Keratinocyte (primary cell): ENCODE measurements around the gene RANBP6. TPM values are rescaled to one million over a fixed set of nuclear protein-coding genes. Genes with fewer than 3 reads are reported as not detected.

Experiments used
- DNase-seq: peaks from one replicate; pipeline ENCODE4 v3.0.0-alpha.2; 2011; ENCODE audit warnings: low read depth, missing footprints, low spot score
- FAIRE-seq: peaks from 2 replicates; lab custom pipeline; 2011; peaks lifted over from hg19 to GRCh38; lab: Jason Lieb, UNC
- H2AFZ ChIP-seq: 2 replicates; pipeline ENCODE4 v1.6.0; 2012; ENCODE audit warnings: low read length, control low read depth, inconsistent platforms; ENCODE audit not compliant: control insufficient read depth
- H3K27ac ChIP-seq: 2 replicates; pipeline ENCODE4 v1.5.1; 2011; ENCODE audit warnings: low read length; ENCODE audit not compliant: control insufficient read depth, insufficient read depth
- H3K27me3 ChIP-seq: 3 replicates; pipeline ENCODE4 v1.6.0; 2011; ENCODE audit warnings: low read length; ENCODE audit not compliant: control insufficient read depth, insufficient read depth; ENCODE audit errors: extremely low read depth
- H3K36me3 ChIP-seq, 2 experiments: 2 replicates in 1 of 2; 3 replicates in 1 of 2; pipeline ENCODE4 v1.5.1; 2011; ENCODE audit warnings: low read length in 2 of 2, mild to moderate bottlenecking in 1 of 2; ENCODE audit not compliant: control insufficient read depth in 2 of 2, insufficient read depth in 2 of 2; ENCODE audit errors: extremely low read depth in 1 of 2
- H3K4me1 ChIP-seq: 3 replicates; pipeline ENCODE4 v1.5.1; 2011; ENCODE audit warnings: low read length; ENCODE audit not compliant: control insufficient read depth, insufficient read depth; ENCODE audit errors: extremely low read depth
- H3K4me2 ChIP-seq: 3 replicates; pipeline ENCODE4 v1.6.0; 2011; ENCODE audit warnings: low read depth, low read length; ENCODE audit not compliant: control insufficient read depth, insufficient read depth; ENCODE audit errors: extremely low read depth
- H3K4me3 ChIP-seq, 3 experiments: fragments of 200-600 bp in 1 of 3; sonication (generic) in 1 of 3; 2 replicates in 2 of 3; 3 replicates in 1 of 3; pipeline ENCODE4 v1.5.1; 2011 to 2016; ENCODE audit warnings: low read length in 3 of 3, mild to moderate bottlenecking in 3 of 3, control low read depth in 2 of 3, inconsistent platforms in 1 of 3, low read depth in 1 of 3, mixed read lengths in 1 of 3, mixed run types in 1 of 3, moderate library complexity in 1 of 3; ENCODE audit not compliant: control insufficient read depth in 2 of 3, insufficient read depth in 2 of 3; ENCODE audit errors: extremely low read depth in 1 of 3
- H3K79me2 ChIP-seq: 2 replicates; pipeline ENCODE4 v1.6.0; 2012; ENCODE audit warnings: low read length; ENCODE audit not compliant: control insufficient read depth, insufficient read depth
- H3K9ac ChIP-seq: 3 replicates; pipeline ENCODE4 v1.6.0; 2011; ENCODE audit warnings: low read length; ENCODE audit not compliant: control insufficient read depth, insufficient read depth; ENCODE audit errors: extremely low read depth
- H3K9me1 ChIP-seq: 3 replicates; pipeline ENCODE4 v1.6.0; 2011; ENCODE audit warnings: low read length; ENCODE audit not compliant: control insufficient read depth, insufficient read depth; ENCODE audit errors: extremely low read depth
- H3K9me3 ChIP-seq: 2 replicates; pipeline ENCODE4 v1.5.1; 2012; ENCODE audit warnings: low read depth, low read length; ENCODE audit not compliant: control insufficient read depth
- H4K20me1 ChIP-seq: 3 replicates; pipeline ENCODE4 v1.6.0; 2011; ENCODE audit warnings: low read length; ENCODE audit not compliant: control insufficient read depth, insufficient read depth; ENCODE audit errors: extremely low read depth
- EZH2 ChIP-seq: IDR thresholded peaks from one replicate; pipeline ENCODE4 v1.6.1; 2012; ENCODE audit warnings: inconsistent platforms, mild to moderate bottlenecking, low read length, moderate library complexity
- dilution Hi-C: fragments of 300-500 bp; cut with MboI; formaldehyde crosslinking; loops from one replicate; pipeline ENCODE4 v1.7.0; 2020; ENCODE audit warnings: low sequenced_read_pairs; ENCODE audit not compliant: extremely low pct_ligation_motif_present
- polyA plus RNA-seq, 5 experiments: library from polyadenylated mRNA; depleted of rRNA in 3 of 5; stranded (reverse) in 3 of 5; stranded (forward) in 1 of 5; unstranded in 1 of 5; fragments of >200 nt; gene quantifications; 1 replicate in 1 of 5; 2 replicates in 3 of 5; 3 replicates in 1 of 5; pipeline versions ENCODE4 v1.2.1 to v1.2.3, GENCODE V29; 2011 to 2012; ENCODE audit warnings: missing spikeins in 2 of 5, low read depth in 1 of 5, low replicate concordance in 1 of 5
- TF ChIP-seq, protein P1 (sequence below), 3 experiments: IDR thresholded peaks in 1 of 3; conservative IDR thresholded peaks in 1 of 3; optimal IDR thresholded peaks in 1 of 3; 2 replicates in 2 of 3; 3 replicates in 1 of 3; pipeline versions ENCODE3 to v1.5.1; 2011; ENCODE audit warnings: low read length in 3 of 3, mild to moderate bottlenecking in 3 of 3, moderate library complexity in 2 of 3, control low read depth in 1 of 3, inconsistent platforms in 1 of 3; ENCODE audit not compliant: insufficient read depth in 2 of 3; ENCODE audit errors: extremely low read depth in 1 of 3

Gene RANBP6
- polyA plus RNA-seq, 1 donor (not counting 4 experiments of a cell fraction or from before 2014, with no cell fraction given) = 14.7 TPM

DNA sequence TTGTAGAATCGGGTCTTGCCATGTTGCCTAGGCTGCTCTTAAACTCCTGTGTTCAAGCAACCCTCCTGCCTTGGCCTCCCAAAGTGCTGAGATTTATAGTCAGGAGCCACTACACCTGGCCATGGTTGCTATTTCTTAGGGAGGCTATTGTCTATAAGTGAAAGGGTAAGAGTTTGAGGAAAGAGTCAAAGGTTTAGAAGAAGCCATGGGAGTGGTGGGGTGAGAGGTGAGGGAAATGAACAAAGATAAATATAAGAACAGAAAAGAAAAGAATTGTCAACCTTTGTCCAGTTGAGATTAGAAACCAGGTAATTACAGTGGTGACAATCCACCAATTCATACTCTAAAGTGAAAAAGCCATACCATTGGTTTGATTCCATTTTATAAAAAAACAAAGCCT, 32.6 kb upstream of the RANBP6 start:
- no peaks in the 10 kb centered on the region for H3K27me3 ChIP-seq
- no peak overlapping the region for H3K4me3 ChIP-seq
- no peaks in the 10 kb centered on the region for H3K9me3 ChIP-seq
- FAIRE-seq (no peak), DNase-seq (no peak)
- TF ChIP-seq, protein P1, sequence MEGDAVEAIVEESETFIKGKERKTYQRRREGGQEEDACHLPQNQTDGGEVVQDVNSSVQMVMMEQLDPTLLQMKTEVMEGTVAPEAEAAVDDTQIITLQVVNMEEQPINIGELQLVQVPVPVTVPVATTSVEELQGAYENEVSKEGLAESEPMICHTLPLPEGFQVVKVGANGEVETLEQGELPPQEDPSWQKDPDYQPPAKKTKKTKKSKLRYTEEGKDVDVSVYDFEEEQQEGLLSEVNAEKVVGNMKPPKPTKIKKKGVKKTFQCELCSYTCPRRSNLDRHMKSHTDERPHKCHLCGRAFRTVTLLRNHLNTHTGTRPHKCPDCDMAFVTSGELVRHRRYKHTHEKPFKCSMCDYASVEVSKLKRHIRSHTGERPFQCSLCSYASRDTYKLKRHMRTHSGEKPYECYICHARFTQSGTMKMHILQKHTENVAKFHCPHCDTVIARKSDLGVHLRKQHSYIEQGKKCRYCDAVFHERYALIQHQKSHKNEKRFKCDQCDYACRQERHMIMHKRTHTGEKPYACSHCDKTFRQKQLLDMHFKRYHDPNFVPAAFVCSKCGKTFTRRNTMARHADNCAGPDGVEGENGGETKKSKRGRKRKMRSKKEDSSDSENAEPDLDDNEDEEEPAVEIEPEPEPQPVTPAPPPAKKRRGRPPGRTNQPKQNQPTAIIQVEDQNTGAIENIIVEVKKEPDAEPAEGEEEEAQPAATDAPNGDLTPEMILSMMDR (optimal IDR thresholded peaks at IDR 0.05 in 1 of 3, IDR thresholded peaks at IDR 0.05 in 1 of 3, conservative IDR thresholded peaks at IDR 0.05 in 1 of 3; ENCODE audit: extremely low read depth in 1 of 3, insufficient read depth in 2 of 3, low read length in 3 of 3) = no peak
- TF ChIP-seq EZH2 = no peak
- no peaks in the 10 kb centered on the region for H4K20me1 ChIP-seq
- H3K9ac ChIP-seq = no peak overlapping the region
- no peaks in the 10 kb centered on the region for H3K79me2 ChIP-seq
- no peaks in the 10 kb centered on the region for H3K9me1 ChIP-seq
- dilution Hi-C loops = no loop called here
- peaks cover 7% of the 10 kb centered on the region for H3K4me1 ChIP-seq
- H3K4me2 ChIP-seq = no peak overlapping the region
- no peak overlapping the region for H2AFZ ChIP-seq
- H3K27ac ChIP-seq = no peak overlapping the region
- H3K36me3 ChIP-seq = no peaks in the 10 kb centered on the region

DNA sequence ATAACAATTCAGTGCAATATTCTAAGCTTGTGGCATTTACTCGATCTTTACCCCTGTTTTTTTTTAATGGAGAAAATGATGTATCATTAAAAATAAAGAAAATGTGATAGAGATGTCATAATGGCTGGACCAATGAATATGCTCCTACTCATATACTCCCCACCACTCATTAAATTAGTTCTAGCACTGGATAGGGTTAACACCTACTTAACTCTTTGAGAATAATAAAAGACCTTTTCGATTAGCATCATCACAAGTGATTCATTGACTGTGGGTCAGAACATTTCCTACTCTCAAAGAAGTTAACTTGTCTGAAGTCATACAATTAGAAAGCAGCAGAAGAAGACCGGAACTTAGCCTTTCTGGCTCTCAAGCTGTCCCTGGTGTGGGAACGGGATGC, 31.6 kb upstream of the RANBP6 start:
- H3K27me3 ChIP-seq = no peaks in the 10 kb centered on the region
- H3K9ac ChIP-seq = no peak overlapping the region
- no peaks in the 10 kb centered on the region for H3K79me2 ChIP-seq
- TF ChIP-seq, protein P1 (optimal IDR thresholded peaks at IDR 0.05 in 1 of 3, IDR thresholded peaks at IDR 0.05 in 1 of 3, conservative IDR thresholded peaks at IDR 0.05 in 1 of 3; ENCODE audit: extremely low read depth in 1 of 3, insufficient read depth in 2 of 3, low read length in 3 of 3) = no peak
- no peak for TF ChIP-seq EZH2
- no peaks in the 10 kb centered on the region for H3K36me3 ChIP-seq
- H3K9me3 ChIP-seq = no peaks in the 10 kb centered on the region
- FAIRE-seq (no peak), DNase-seq (no peak)
- H3K9me1 ChIP-seq = no peaks in the 10 kb centered on the region
- dilution Hi-C loops = no loop called here
- H3K4me1 ChIP-seq = peaks cover under 1% of the 10 kb centered on the region
- no peak overlapping the region for H3K4me2 ChIP-seq
- no peak overlapping the region for H3K4me3 ChIP-seq
- H3K27ac ChIP-seq = no peak overlapping the region
- H2AFZ ChIP-seq = no peak overlapping the region
- no peaks in the 10 kb centered on the region for H4K20me1 ChIP-seq
